ENCODE results near the gene KIF16B. TPM values are rescaled to one million over a fixed set of nuclear protein-coding genes. Genes with fewer than 3 reads are reported as not detected.

The KIF16B gene
- total and polyA plus RNA-seq, 10 of the 15 experiments (the other 5 are each of a cell fraction or from before 2014, with no cell fraction given) = 0.21 to 5.2 (median 3.0) TPM

- TF ChIP-seq SKIL (IDR thresholded peaks at IDR 0.05; ENCODE audit: low read depth, poor library complexity, severe bottlenecking) = no peak
- TF ChIP-seq IKZF2 (IDR thresholded peaks at IDR 0.05) = no peak
- TF ChIP-seq MYB (IDR thresholded peaks at IDR 0.05; ENCODE audit: borderline replicate concordance, low read depth, low read length) = no peak
- no peak for TF ChIP-seq RAD51 (IDR thresholded peaks at IDR 0.05)
- no peak for TF ChIP-seq RB1 (IDR thresholded peaks at IDR 0.05; ENCODE audit: borderline replicate concordance)
- no peak for TF ChIP-seq ZNF687 (IDR thresholded peaks at IDR 0.05)
- no peak for TF ChIP-seq RELA (IDR thresholded peaks at IDR 0.05; ENCODE audit: borderline replicate concordance, partially characterized antibody)
- no peak for TF ChIP-seq STAT1 (conservative IDR thresholded peaks at IDR 0.05)
- TF ChIP-seq SRF (IDR thresholded peaks at IDR 0.05; ENCODE audit: low read depth in 2 of 2, low read length in 2 of 2) = no peak
- no peak for TF ChIP-seq SP1 (IDR thresholded peaks at IDR 0.05; ENCODE audit: low read depth, low read length)
- no peak for TF ChIP-seq TCF12 (IDR thresholded peaks at IDR 0.05; ENCODE audit: low read depth, low read length)
- no peak for TF ChIP-seq ZNF384 (IDR thresholded peaks at IDR 0.05; ENCODE audit: borderline replicate concordance, low read depth, low read length)
- TF ChIP-seq BACH1 (IDR thresholded peaks at IDR 0.05; ENCODE audit: borderline replicate concordance) = no peak
- no peak for TF ChIP-seq ZNF274 (IDR thresholded peaks at IDR 0.05; ENCODE audit: insufficient read depth, insufficient read length)
Observed at GRCh38 chr20:16346956-16347355, 226.3 kb downstream of the KIF16B start (continued).

Measured in GM12878 (cell line).